NCI-H128 (cell line): ENCODE results near the gene MARCHF3.
"Not testable (repeated sequence)": the region's sequence is repeated elsewhere in the genome, so short reads cannot be mapped to it uniquely, and the experiment has no call there.

Source experiments
- DNase-seq: peaks from one replicate; lab custom pipeline; 2025; ENCODE audit not compliant: unreplicated experiment; lab: John Stamatoyannopoulos, UW

MARCHF3 gene

GRCh38 chr5:126919566-126919965 lies 110.8 kb downstream of the MARCHF3 start:
- no peak for DNase-seq

- DNase-seq = no peak
Measured at GRCh38 chr5:126918615-126918957, 111.8 kb downstream of the MARCHF3 start.

GRCh38 chr5:126917918-126918614 lies 112.3 kb downstream of the MARCHF3 start:
- peak; percentile 11 for DNase-seq

DNA sequence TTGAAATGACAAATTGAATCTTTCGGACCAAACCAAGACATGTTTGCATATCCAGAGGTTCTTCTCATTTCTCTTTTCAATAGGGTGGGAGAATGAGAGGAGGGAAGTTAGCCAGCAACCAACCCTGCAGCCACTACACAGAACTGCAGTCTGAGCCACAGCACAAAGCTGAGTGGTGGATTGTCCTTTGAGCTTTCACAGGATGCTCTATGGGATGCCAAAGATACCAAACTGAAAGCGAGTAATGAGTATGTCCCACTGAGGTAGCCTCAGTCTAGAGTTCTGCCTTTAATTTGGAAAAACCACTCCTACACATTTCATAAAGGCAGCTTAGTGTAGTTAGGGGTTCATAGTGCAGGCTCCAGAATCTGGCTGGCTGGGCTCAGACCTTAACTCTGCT lies 114.9 kb downstream of the MARCHF3 start:
- no peak for DNase-seq

DNA sequence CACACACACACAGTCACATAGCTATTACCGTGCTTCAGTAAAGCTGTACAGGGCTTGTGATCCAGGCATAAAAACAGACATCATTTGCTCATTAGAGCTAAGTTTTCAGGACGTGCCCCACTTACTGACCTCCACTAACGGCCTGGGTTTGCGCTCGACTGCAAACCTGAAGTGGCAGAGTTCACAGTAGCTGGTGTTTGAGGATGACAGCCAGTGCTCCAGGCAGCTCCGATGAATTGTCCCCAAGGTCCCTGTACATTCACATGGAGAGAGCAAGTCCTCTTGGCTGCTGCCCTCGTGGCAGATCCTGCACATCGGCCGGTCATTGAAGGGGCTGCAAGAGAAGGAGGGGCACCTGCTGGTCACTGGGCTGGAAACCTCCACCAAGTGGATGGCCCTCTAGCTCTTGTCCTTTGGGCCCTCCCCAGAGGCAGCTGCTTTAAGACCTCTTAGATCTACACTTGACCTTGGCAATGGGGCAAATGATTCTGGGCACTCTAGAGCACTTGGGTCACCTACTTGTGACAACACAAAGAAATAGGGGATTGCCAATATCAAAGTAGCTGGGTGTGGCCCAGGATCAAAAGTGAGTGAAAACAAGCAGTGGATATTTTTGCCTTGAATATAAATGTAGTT lies 115.4 kb downstream of the MARCHF3 start:
- DNase-seq = no peak

DNA sequence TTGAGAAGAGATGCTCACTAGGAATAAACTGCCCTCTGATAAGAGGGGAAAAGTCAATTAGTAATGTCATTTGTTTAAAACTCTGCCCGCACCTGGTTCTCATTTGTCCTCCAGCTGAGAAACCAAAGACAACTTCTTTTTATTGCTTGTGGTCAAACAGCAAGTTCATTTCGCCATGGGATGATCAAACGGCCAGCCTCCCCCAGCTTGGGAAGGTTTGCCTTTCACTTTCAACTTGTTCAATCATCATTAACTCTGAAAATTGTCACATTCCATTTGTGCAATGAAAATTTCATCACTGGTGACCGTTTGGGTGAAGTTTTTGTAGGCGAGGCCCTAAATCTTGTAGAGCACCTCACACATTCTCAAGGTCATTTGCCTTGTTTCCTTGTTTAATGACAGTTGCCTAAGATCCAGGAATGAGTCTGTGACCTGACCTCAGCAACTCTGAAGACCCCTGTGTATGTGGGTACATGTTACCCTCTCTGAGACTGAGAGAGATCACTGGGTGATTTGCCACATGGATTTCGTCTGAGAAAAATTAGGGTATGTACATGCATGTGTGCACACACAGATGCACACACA lies 117.7 kb downstream of the MARCHF3 start:
- no peak for DNase-seq

DNA sequence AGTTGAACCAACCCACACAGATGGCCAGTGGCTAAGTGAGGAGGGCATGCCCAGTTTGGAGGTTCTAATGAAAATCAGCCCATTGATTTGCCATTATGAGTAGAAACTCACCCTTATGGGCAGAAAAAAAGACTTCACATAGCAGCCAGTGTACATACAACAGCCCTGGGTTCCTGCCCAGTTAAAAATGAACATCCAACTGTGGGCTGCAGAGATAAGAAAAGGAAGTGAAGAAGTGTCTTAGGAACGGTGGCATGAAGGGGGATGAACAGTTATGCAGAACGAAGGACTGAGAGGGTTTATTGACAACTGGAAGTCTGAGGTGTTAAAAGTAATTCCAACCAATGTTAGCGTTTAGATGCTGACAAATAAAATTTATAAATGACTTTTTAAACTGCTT lies 118.4 kb downstream of the MARCHF3 start:
- DNase-seq = no peak

DNA sequence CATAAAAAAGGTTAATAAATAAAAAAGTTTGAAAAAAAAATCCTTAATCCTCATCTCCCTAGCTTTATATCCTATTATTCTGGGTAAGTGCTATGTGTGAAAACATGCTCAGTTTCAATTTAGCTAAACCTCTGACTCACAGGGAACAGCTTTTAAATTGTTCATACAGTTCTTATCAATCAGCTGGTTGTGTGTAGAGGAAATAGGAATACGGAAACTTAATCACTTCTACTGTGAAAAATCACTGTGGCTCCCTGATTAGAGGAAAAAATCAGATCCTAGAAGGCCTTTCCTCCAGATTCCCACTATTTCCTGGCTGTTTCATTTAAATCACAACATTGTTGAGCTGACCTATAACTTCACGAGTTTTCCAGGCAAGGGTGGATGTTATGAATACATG lies 120.5 kb downstream of the MARCHF3 start:
- no peak for DNase-seq

- DNase-seq = not testable (repeated sequence)
Measured at GRCh38 chr5:126904407-126904806, 126.0 kb downstream of the MARCHF3 start.

GRCh38 chr5:126900796-126901195 lies 129.6 kb downstream of the MARCHF3 start:
- DNase-seq = no peak

- DNase-seq = no peak
Measured at GRCh38 chr5:126899476-126899875, 130.9 kb downstream of the MARCHF3 start.

- no peak for DNase-seq
Measured at GRCh38 chr5:126897851-126898630, 132.3 kb downstream of the MARCHF3 start.

GRCh38 chr5:126896170-126896702 lies 134.1 kb downstream of the MARCHF3 start:
- no peak for DNase-seq

DNA sequence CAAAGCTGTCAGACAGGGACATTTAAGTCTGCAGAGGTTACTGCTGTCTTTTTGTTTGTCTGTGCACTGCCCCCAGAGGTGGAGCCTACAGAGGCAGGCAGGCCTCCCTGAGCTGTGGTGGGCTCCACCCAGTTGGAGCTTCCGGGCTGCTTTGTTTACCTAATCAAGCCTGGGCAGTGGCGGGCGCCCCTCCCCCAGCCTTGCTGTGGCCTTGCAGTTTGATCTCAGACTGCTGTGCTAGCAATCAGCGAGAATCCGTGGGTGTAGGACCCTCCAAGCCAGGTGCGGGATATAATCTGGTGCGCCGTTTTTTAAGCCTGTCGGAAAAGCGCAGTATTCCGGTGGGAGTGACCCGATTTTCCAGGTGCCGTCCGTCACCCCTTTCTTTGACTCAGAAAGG lies 134.6 kb downstream of the MARCHF3 start:
- DNase-seq = not testable (repeated sequence)

DNA sequence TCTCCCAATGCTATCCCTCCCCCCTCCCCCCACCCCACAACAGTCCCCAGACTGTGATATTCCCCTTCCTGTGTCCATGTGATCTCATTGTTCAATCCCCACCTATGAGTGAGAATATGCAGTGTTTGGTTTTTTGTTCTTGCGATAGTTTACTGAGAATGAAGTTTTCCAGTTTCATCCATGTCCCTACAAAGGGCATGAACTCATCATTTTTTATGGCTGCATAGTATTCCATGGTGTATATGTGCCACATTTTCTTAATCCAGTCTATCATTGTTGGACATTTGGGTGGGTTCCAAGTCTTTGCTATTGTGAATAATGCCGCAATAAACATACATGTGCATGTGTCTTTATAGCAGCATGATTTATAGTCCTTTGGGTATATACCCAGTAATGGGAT lies 139.9 kb downstream of the MARCHF3 start:
- not testable (repeated sequence) for DNase-seq

DNA sequence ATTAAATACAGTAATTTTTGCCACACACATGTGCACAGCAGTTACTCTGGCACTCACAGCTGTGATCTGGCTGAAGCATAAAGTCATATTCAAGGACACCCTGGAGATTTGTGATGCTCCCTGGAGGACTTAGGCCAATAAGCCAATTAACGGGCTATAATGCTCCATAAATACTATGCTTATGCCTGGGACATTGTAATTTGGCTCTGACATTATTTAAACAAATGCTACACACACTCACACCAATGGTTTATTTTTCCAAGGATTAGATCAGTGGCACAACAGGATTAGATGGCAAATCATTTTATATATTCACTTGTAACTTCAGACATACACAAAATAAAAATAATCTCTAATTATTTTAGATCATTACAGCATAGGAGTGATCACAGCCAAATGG lies 142.2 kb downstream of the MARCHF3 start:
- no peak for DNase-seq

- no peak for DNase-seq
Measured at GRCh38 chr5:126884269-126884819, 146.0 kb downstream of the MARCHF3 start.

DNA sequence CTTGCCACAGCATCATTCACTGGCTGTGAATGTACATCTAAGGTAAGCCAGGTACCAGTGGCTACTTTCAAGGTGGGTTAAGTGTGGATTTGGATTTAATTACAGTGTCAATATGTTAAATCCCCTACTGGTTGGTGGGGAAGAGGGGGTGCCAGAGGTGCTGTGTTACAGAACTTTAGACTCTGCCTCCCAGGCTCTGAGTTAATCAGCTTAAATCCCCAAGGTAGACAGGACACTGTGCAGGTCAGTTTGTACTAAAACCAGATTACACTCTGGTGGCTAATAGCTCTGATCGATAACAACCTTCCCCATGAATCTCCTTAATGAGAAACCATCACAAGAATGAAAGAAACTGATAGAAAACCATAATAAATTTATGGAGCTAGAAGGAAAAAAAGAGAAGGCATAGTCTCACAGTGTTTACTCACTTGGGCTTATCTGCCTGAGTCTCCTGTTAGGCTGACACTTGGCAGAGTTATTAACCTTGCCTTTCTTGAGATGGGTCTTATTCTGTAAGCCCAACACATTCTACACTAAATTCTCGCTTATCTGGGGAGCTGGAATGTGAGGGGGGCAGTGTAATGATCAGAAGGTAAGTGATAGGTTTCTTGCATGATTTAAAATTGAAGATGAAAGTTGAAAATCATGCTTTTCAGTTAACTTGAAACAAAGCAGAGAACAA lies 146.7 kb downstream of the MARCHF3 start:
- no peak for DNase-seq

DNA sequence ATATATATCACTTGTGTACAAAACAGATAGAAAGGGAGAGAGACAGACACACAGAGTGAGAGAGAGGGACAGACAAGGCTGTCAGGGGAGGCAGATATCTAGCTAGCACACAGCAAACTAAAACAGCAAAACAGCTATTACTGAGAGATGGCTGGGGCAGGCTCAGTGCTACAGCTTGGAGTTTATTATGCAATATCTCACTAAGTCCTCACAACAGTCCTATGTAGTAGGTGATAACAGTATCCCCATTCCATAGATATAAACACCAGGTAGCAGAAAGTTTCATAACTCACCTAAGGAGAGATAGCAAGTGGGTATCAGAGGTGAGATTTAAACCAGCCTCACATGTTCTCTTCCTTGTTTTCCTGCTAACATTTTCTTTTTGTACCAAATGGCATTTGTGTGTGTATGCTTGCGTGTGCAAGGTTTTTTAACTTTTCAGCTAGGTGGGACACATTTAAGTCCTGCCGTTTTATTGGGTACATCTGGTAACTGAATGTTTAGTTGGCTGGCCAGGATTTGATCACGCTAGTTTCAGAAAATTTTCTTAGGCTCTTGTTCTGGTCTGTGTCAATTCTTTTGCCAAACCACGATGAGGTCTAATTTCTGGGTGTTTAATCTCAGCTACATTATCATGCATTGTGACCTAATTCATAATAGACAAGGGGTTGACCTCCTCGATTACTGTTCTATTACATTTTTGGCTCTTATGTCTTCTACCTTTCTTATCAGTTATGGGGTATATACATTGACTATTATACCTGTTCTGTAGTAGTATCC lies 148.3 kb downstream of the MARCHF3 start:
- DNase-seq = no peak

- no peak for DNase-seq
Measured at GRCh38 chr5:126878634-126879033, 151.7 kb downstream of the MARCHF3 start.
